SKM-1 treated with dmso at 0.1 percent for 144 hours (cell line): ENCODE results near the gene PPFIA1.

ENCODE experiments used
- DNase-seq: peaks from one replicate; lab custom pipeline; 2025; ENCODE audit not compliant: unreplicated experiment; lab: John Stamatoyannopoulos, UW

Gene PPFIA1

GRCh38 chr11:70250876-70251658, 19.4 kb upstream of the PPFIA1 start:
- no peak for DNase-seq

- no peak for DNase-seq
Observed at GRCh38 chr11:70251659-70252321, 18.7 kb upstream of the PPFIA1 start.

- DNase-seq: no peak
Observed at GRCh38 chr11:70252844-70253243, 17.6 kb upstream of the PPFIA1 start.

- no peak for DNase-seq
Observed at GRCh38 chr11:70255477-70256116, 14.9 kb upstream of the PPFIA1 start.

GRCh38 chr11:70259077-70259476, 11.4 kb upstream of the PPFIA1 start:
- peak; percentile 44 for DNase-seq

- no peak for DNase-seq
Observed at GRCh38 chr11:70262951-70263350, 7.5 kb upstream of the PPFIA1 start.

GRCh38 chr11:70263363-70263762, 7.1 kb upstream of the PPFIA1 start:
- no peak for DNase-seq

GRCh38 chr11:70265341-70265740, 5.1 kb upstream of the PPFIA1 start:
- no peak for DNase-seq

- DNase-seq: no peak
Observed at GRCh38 chr11:70267405-70267950, 3.0 kb upstream of the PPFIA1 start.

- no peak for DNase-seq
Observed at GRCh38 chr11:70268526-70268925, 2.0 kb upstream of the PPFIA1 start.

- peak; percentile 25 for DNase-seq
Observed at GRCh38 chr11:70270877-70271648, 573 bp downstream of the PPFIA1 start.

GRCh38 chr11:70271649-70271953, 1.1 kb downstream of the PPFIA1 start:
- DNase-seq: no peak

- no peak for DNase-seq
Observed at GRCh38 chr11:70272009-70272408, 1.5 kb downstream of the PPFIA1 start.

GRCh38 chr11:70278994-70279393, 8.5 kb downstream of the PPFIA1 start:
- DNase-seq: no peak

- DNase-seq: no peak
Observed at GRCh38 chr11:70281156-70281609, 10.7 kb downstream of the PPFIA1 start.

GRCh38 chr11:70282012-70282411, 11.5 kb downstream of the PPFIA1 start:
- DNase-seq: no peak

- no peak for DNase-seq
Observed at GRCh38 chr11:70288721-70289120, 18.2 kb downstream of the PPFIA1 start.

GRCh38 chr11:70289582-70289981, 19.1 kb downstream of the PPFIA1 start:
- no peak for DNase-seq

GRCh38 chr11:70290361-70291065, 20.0 kb downstream of the PPFIA1 start:
- no peak for DNase-seq

- no peak for DNase-seq
Observed at GRCh38 chr11:70292166-70292565, 21.7 kb downstream of the PPFIA1 start.

GRCh38 chr11:70292863-70293262, 22.4 kb downstream of the PPFIA1 start:
- DNase-seq: no peak
